ENCODE measurements around the gene MAP2K5. TPM values are rescaled to one million over a fixed set of nuclear protein-coding genes. Genes with fewer than 3 reads are reported as not detected.

MAP2K5 gene
- total RNA-seq, result 4.4 and 5.3 TPM in 2 replicates

GRCh38 chr15:67542420-67543347, at the start of gene MAP2K5:
Gene MAP2K5 (plus strand): TSS chr15:67542703. CDS start chr15:67543336, 633 bp downstream.

GRCh38 chr15:67521029-67521782, 21.3 kb upstream of the MAP2K5 start, which contains the start of gene C15orf61:
Gene C15orf61 (plus strand): TSS chr15:67521131. CDS start chr15:67521249, 118 bp downstream.

GRCh38 chr15:67824976-67825880, 282.7 kb downstream of the MAP2K5 start, which contains the start of gene SKOR1:
Gene SKOR1 (plus strand): TSS chr15:67825509. CDS start chr15:67825603, 94 bp downstream.

GRCh38 chr15:67839929-67840748, 297.6 kb downstream of the MAP2K5 start, which contains the start of gene RNU6-1:
Gene RNU6-1 (minus strand): TSS chr15:67840045.

Other genes starting within 250 kb of the MAP2K5 start
- 2.6 and 3.6 TPM in 2 replicates for gene C15orf61, start 21.6 kb upstream of the MAP2K5 start, total RNA-seq